Measurements from ENCODE around the gene ST14.

DNA sequence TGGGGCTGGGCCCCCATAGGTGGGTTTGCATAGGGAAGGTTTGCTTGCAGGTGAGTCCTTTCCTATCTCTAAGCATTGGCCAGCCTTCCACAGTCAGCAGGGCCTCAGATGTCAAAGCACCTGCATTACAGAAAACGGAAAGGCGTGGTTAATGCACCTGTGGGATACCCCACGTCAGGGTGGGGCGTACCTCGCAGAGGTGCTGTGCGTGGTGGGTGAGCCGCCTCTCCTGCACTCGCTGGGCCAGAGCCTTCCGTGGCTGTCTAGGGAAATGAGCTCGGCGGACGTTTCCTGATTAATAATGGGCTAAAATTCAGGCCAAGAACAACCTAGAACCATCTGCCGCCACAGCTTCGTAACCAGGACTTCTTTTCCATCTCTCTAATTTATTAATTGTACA, 32.3 kb downstream of the ST14 start:
- TF ChIP-seq EZH2 (IDR thresholded peaks at IDR 0.05; ENCODE audit: insufficient read depth, poor library complexity, severe bottlenecking) (no peak), EZH2phosphoT487 (IDR thresholded peaks at IDR 0.05; ENCODE audit: insufficient read depth, low read depth) (no peak)
